ENCODE measurements around the gene FUBP3.
"Not testable (repeated sequence)": the region's sequence is repeated elsewhere in the genome, so short reads cannot be mapped to it uniquely, and the experiment has no call there.

The FUBP3 gene

GRCh38 chr9:130556396-130557076, 22.8 kb upstream of the FUBP3 start:
- no peak for DNase-seq

- DNase-seq, result no peak
Measured at GRCh38 chr9:130557077-130557468, 22.3 kb upstream of the FUBP3 start.

- DNase-seq, result no peak
Measured at GRCh38 chr9:130561056-130561455, 18.3 kb upstream of the FUBP3 start.

GRCh38 chr9:130562525-130562924, 16.9 kb upstream of the FUBP3 start:
- DNase-seq, result not testable (repeated sequence)

GRCh38 chr9:130563797-130564196, 15.6 kb upstream of the FUBP3 start:
- no peak for DNase-seq

GRCh38 chr9:130565792-130566191, 13.6 kb upstream of the FUBP3 start:
- no peak for DNase-seq

GRCh38 chr9:130570208-130570607, 9.2 kb upstream of the FUBP3 start:
- DNase-seq, result peak; percentile 21

GRCh38 chr9:130575514-130575913, 3.9 kb upstream of the FUBP3 start:
- no peak for DNase-seq

- DNase-seq, result no peak
Measured at GRCh38 chr9:130576176-130576575, 3.2 kb upstream of the FUBP3 start.

GRCh38 chr9:130579738-130580463, 524 bp downstream of the FUBP3 start:
- DNase-seq, result peak; percentile 21

GRCh38 chr9:130581766-130582165, 2.4 kb downstream of the FUBP3 start:
- no peak for DNase-seq

GRCh38 chr9:130583271-130583670, 3.9 kb downstream of the FUBP3 start:
- no peak for DNase-seq

- DNase-seq, result no peak
Measured at GRCh38 chr9:130587921-130588320, 8.5 kb downstream of the FUBP3 start.

- DNase-seq, result no peak
Measured at GRCh38 chr9:130588416-130588815, 9.0 kb downstream of the FUBP3 start.

- DNase-seq, result no peak
Measured at GRCh38 chr9:130589754-130590153, 10.4 kb downstream of the FUBP3 start.

- DNase-seq, result no peak
Measured at GRCh38 chr9:130590305-130590704, 10.9 kb downstream of the FUBP3 start.

- no peak for DNase-seq
Measured at GRCh38 chr9:130593020-130593419, 13.6 kb downstream of the FUBP3 start.

- DNase-seq, result no peak
Measured at GRCh38 chr9:130597228-130597627, 17.9 kb downstream of the FUBP3 start.

- no peak for DNase-seq
Measured at GRCh38 chr9:130598188-130598587, 18.8 kb downstream of the FUBP3 start.

GRCh38 chr9:130599625-130600024, 20.2 kb downstream of the FUBP3 start:
- no peak for DNase-seq

GRCh38 chr9:130601100-130601499, 21.7 kb downstream of the FUBP3 start:
- DNase-seq, result no peak

GRCh38 chr9:130604295-130604694, 24.9 kb downstream of the FUBP3 start:
- no peak for DNase-seq

- no peak for DNase-seq
Measured at GRCh38 chr9:130606887-130607600, 27.7 kb downstream of the FUBP3 start.
